ENCODE data around the gene KCTD5.

KCTD5 gene

DNA sequence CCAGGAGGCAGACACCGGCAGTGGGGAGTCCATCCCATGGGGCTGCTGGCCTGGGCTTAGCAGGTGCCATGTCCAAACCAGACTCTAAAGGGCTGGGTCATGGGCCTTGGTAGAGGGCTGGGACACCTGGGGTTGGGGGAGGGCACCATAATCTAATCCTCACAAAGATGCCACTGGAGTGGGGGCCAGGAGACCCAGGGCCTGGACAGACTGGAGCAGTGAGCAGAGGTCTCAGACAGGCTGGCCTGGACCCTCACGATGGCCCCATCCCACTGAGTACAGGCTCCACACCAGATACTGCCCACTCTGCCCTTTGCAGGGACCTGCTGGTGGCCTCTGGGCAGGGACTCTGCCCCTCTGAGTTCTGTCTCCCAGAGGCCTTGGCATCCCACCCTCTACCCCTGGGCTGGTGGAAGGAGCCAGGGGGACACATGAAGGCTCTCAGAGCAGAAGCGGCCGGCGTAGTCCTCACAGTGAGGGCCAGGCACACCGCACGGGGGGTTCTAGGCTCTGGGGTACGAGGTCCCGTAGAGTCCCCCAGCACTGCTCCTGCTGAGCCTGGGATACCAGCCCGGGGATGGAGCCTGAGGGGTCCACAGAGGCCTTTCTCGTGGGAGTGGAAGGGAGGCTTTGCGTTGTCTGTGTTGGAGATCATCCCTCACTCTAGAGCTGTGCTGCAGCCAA lies 60.1 kb downstream of the KCTD5 start:
- no peaks in the 10 kb centered on the region for H3K79me2 ChIP-seq (ENCODE audit: insufficient read depth, low read length)
- H3K27ac ChIP-seq (ENCODE audit: low read length): no peak overlapping the region
- no peaks in the 10 kb centered on the region for H4K20me1 ChIP-seq (ENCODE audit: insufficient read depth, low read length)
- ATAC-seq (ENCODE audit: insufficient read depth, low read depth): no peak
- no peaks in the 10 kb centered on the region for H3K4me1 ChIP-seq (ENCODE audit: insufficient read depth, low read length)
- no peak overlapping the region for H3K4me2 ChIP-seq (ENCODE audit: insufficient read depth, low read length)
- H3K9me3 ChIP-seq (ENCODE audit: insufficient read depth, low read length, severe bottlenecking): no peaks in the 10 kb centered on the region
- no peak overlapping the region for H2AFZ ChIP-seq (ENCODE audit: low read depth, low read length)
- H3K4me3 ChIP-seq (ENCODE audit: low read depth in 1 of 2, low read length in 2 of 2): no peak overlapping the region
- DNase-seq: no peak
- TF ChIP-seq, protein P1, sequence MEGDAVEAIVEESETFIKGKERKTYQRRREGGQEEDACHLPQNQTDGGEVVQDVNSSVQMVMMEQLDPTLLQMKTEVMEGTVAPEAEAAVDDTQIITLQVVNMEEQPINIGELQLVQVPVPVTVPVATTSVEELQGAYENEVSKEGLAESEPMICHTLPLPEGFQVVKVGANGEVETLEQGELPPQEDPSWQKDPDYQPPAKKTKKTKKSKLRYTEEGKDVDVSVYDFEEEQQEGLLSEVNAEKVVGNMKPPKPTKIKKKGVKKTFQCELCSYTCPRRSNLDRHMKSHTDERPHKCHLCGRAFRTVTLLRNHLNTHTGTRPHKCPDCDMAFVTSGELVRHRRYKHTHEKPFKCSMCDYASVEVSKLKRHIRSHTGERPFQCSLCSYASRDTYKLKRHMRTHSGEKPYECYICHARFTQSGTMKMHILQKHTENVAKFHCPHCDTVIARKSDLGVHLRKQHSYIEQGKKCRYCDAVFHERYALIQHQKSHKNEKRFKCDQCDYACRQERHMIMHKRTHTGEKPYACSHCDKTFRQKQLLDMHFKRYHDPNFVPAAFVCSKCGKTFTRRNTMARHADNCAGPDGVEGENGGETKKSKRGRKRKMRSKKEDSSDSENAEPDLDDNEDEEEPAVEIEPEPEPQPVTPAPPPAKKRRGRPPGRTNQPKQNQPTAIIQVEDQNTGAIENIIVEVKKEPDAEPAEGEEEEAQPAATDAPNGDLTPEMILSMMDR (IDR thresholded peaks at IDR 0.05; ENCODE audit: borderline replicate concordance, extremely low read depth, low read length, poor library complexity, severe bottlenecking): no peak
- TF ChIP-seq EZH2 (IDR thresholded peaks at IDR 0.05; ENCODE audit: borderline replicate concordance, low read depth, low read length, severe bottlenecking): no peak
- H3K36me3 ChIP-seq (ENCODE audit: insufficient read depth, low read length): no peaks in the 10 kb centered on the region
- no peak overlapping the region for H3K9ac ChIP-seq (ENCODE audit: low read depth, low read length)
- H3K27me3 ChIP-seq (ENCODE audit: insufficient read depth, low read length, poor library complexity): no peaks in the 10 kb centered on the region

DNA sequence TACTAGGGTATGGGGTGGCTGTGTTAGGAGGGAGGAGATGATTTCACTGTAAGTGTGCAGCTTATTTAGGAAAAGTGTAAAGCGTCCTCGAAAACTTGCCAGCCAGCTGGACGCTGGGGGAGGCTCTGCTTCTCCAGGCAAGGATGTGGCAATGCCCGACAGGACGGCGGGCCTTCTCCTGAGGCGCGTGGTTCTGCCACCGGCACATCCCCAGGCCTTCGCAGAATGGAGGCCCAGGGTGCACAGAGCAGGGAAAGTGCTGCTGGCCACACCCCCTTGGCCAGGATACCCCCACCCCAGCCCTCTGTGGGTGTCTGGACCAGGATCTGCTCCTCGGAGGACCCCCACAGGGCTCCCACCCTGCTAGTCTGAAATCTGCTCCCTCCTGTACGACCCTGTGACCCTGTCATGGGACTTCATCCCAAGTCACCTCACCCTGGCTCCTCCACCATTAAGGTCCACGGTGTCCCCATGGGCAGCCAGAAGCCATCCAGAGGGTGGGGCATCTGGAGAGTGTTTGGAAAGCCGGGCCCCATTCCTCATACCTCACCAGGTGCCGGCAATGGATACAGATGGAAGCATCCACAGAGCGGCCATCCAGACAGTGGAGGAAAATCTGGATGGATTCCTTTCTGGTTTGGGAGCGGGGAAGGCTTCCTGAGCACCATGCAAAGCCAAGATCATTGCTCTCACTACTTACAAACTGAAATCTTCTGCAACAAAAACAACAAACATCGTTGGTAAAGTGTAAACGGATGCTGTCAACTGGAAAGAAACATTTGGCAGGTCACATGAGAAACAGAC lies 60.9 kb downstream of the KCTD5 start:
- ATAC-seq (ENCODE audit: insufficient read depth, low read depth) (no peak), DNase-seq (no peak)
- Histone ChIP-seq H3K36me3 (ENCODE audit: insufficient read depth, low read length) (no peaks in the 10 kb centered on the region), H3K27ac (ENCODE audit: low read length) (no peak overlapping the region), H3K4me2 (ENCODE audit: insufficient read depth, low read length) (no peak overlapping the region), H2AFZ (ENCODE audit: low read depth, low read length) (no peak overlapping the region), H4K20me1 (ENCODE audit: insufficient read depth, low read length) (no peaks in the 10 kb centered on the region), H3K4me1 (ENCODE audit: insufficient read depth, low read length) (no peaks in the 10 kb centered on the region), H3K79me2 (ENCODE audit: insufficient read depth, low read length) (no peaks in the 10 kb centered on the region), H3K9ac (ENCODE audit: low read depth, low read length) (no peak overlapping the region), H3K4me3 (ENCODE audit: low read depth in 1 of 2, low read length in 2 of 2) (no peak overlapping the region), H3K27me3 (ENCODE audit: insufficient read depth, low read length, poor library complexity) (no peaks in the 10 kb centered on the region), H3K9me3 (ENCODE audit: insufficient read depth, low read length, severe bottlenecking) (no peaks in the 10 kb centered on the region)
- TF ChIP-seq EZH2 (IDR thresholded peaks at IDR 0.05; ENCODE audit: borderline replicate concordance, low read depth, low read length, severe bottlenecking): no peak
- TF ChIP-seq, protein P1 (IDR thresholded peaks at IDR 0.05; ENCODE audit: borderline replicate concordance, extremely low read depth, low read length, poor library complexity, severe bottlenecking): no peak

DNA sequence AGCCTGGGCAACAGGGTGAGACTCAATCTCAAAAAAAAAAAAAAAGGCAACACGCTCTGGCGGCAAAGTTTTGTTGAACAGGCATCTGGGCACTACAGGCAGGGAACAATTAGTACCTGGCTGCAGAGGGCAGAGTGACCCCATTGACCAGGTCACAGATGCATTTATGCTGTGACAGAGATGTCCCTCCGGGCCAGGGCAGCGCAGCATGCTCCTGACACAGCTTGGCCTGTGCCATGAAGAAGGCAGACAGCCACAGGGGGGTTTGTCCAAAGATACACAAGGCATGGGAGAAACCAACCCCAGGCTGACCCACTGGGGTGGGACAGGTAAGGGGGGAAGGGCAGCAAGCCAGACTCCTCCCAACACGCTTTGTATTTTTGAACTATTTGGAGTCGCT lies 62.4 kb downstream of the KCTD5 start:
- TF ChIP-seq EZH2 (IDR thresholded peaks at IDR 0.05; ENCODE audit: borderline replicate concordance, low read depth, low read length, severe bottlenecking): no peak
- TF ChIP-seq, protein P1 (IDR thresholded peaks at IDR 0.05; ENCODE audit: borderline replicate concordance, extremely low read depth, low read length, poor library complexity, severe bottlenecking): no peak
- ATAC-seq (ENCODE audit: insufficient read depth, low read depth): no peak
- no peak overlapping the region for H3K27ac ChIP-seq (ENCODE audit: low read length)
- no peaks in the 10 kb centered on the region for H4K20me1 ChIP-seq (ENCODE audit: insufficient read depth, low read length)
- DNase-seq: no peak
- H3K79me2 ChIP-seq (ENCODE audit: insufficient read depth, low read length): peaks cover 5% of the 10 kb centered on the region; the same call in 1 of the 2 replicates
- no peak overlapping the region for H2AFZ ChIP-seq (ENCODE audit: low read depth, low read length)
- H3K4me2 ChIP-seq (ENCODE audit: insufficient read depth, low read length): no peak overlapping the region
- H3K9ac ChIP-seq (ENCODE audit: low read depth, low read length): no peak overlapping the region
- peaks cover 10% of the 10 kb centered on the region for H3K36me3 ChIP-seq (ENCODE audit: insufficient read depth, low read length)
- H3K27me3 ChIP-seq (ENCODE audit: insufficient read depth, low read length, poor library complexity): no peaks in the 10 kb centered on the region
- H3K9me3 ChIP-seq (ENCODE audit: insufficient read depth, low read length, severe bottlenecking): no peaks in the 10 kb centered on the region
- no peak overlapping the region for H3K4me3 ChIP-seq (ENCODE audit: low read depth in 1 of 2, low read length in 2 of 2)
- H3K4me1 ChIP-seq (ENCODE audit: insufficient read depth, low read length): no peaks in the 10 kb centered on the region

All from DND-41 (cell line).